T-helper 2 cell treated with Interferon-gamma antibody and Interleukin-4, amounts not matched to agents 5 μg/mL and 100 μg/mL, for 36 hours (primary cell): ENCODE results near the gene SRCAP.

Experiments
- DNase-seq: peaks from one replicate; pipeline ENCODE4 v3.0.0; 2021; ENCODE audit warnings: low spot score
- H3K27ac Mint-ChIP-seq: one replicate; pipeline ENCODE4 v1.8.0; 2021; ENCODE audit warnings: mild to moderate bottlenecking, mixed read lengths
- H3K27me3 Mint-ChIP-seq: one replicate; pipeline ENCODE4 v1.8.0; 2021; ENCODE audit warnings: low read depth, mixed read lengths
- H3K36me3 Mint-ChIP-seq: one replicate; pipeline ENCODE4 v1.8.0; 2021; ENCODE audit warnings: low read depth, mixed read lengths
- H3K4me1 Mint-ChIP-seq: one replicate; pipeline ENCODE4 v1.8.0; 2021; ENCODE audit warnings: low read depth, mixed read lengths
- H3K4me3 Mint-ChIP-seq: one replicate; pipeline ENCODE4 v1.8.0; 2022; ENCODE audit warnings: mild to moderate bottlenecking, moderate library complexity, mixed read lengths
- H3K9me3 Mint-ChIP-seq: one replicate; pipeline ENCODE4 v1.8.0; 2021; ENCODE audit warnings: mixed read lengths

SRCAP gene

GRCh38 chr16:30740364-30741251 lies 41.6 kb downstream of the SRCAP start:
- no peak for DNase-seq
- Mint-ChIP-seq H3K36me3 (peaks cover 67% of the 10 kb centered on the region), H3K9me3 (no peaks in the 10 kb centered on the region), H3K27ac (peak overlapping the region; percentile 4), H3K4me1 (no peaks in the 10 kb centered on the region), H3K27me3 (no peaks in the 10 kb centered on the region), H3K4me3 (no peak overlapping the region)

- H3K9me3 Mint-ChIP-seq, result no peaks in the 10 kb centered on the region
- H3K36me3 Mint-ChIP-seq, result peaks cover 59% of the 10 kb centered on the region
- no peak overlapping the region for H3K4me3 Mint-ChIP-seq
- no peak for DNase-seq
- H3K4me1 Mint-ChIP-seq, result no peaks in the 10 kb centered on the region
- no peaks in the 10 kb centered on the region for H3K27me3 Mint-ChIP-seq
- H3K27ac Mint-ChIP-seq, result no peak overlapping the region
Observed at GRCh38 chr16:30741461-30741914, 42.5 kb downstream of the SRCAP start.

GRCh38 chr16:30743716-30744115 lies 44.7 kb downstream of the SRCAP start:
- DNase-seq, result no peak
- Mint-ChIP-seq H3K27me3 (no peaks in the 10 kb centered on the region), H3K9me3 (no peaks in the 10 kb centered on the region), H3K4me1 (peaks cover 5% of the 10 kb centered on the region), H3K27ac (no peak overlapping the region), H3K4me3 (no peak overlapping the region), H3K36me3 (peaks cover 45% of the 10 kb centered on the region)

GRCh38 chr16:30744183-30744582 lies 45.2 kb downstream of the SRCAP start:
- DNase-seq, result no peak
- Mint-ChIP-seq H3K9me3 (no peaks in the 10 kb centered on the region), H3K4me1 (peaks cover 6% of the 10 kb centered on the region), H3K27ac (no peak overlapping the region), H3K27me3 (no peaks in the 10 kb centered on the region), H3K36me3 (peaks cover 44% of the 10 kb centered on the region), H3K4me3 (no peak overlapping the region)

- H3K27ac Mint-ChIP-seq, result peak overlapping the region; percentile 1
- H3K9me3 Mint-ChIP-seq, result no peaks in the 10 kb centered on the region
- no peak overlapping the region for H3K4me3 Mint-ChIP-seq
- no peaks in the 10 kb centered on the region for H3K27me3 Mint-ChIP-seq
- peaks cover 13% of the 10 kb centered on the region for H3K4me1 Mint-ChIP-seq
- H3K36me3 Mint-ChIP-seq, result peaks cover 49% of the 10 kb centered on the region
- DNase-seq, result no peak
Observed at GRCh38 chr16:30745082-30745481, 46.1 kb downstream of the SRCAP start.

GRCh38 chr16:30746638-30747175 lies 47.7 kb downstream of the SRCAP start:
- Mint-ChIP-seq H3K36me3 (peaks cover 49% of the 10 kb centered on the region), H3K4me1 (peaks cover 14% of the 10 kb centered on the region), H3K4me3 (no peak overlapping the region), H3K9me3 (no peaks in the 10 kb centered on the region), H3K27ac (peak overlapping the region; percentile 70), H3K27me3 (no peaks in the 10 kb centered on the region)
- DNase-seq, result no peak

GRCh38 chr16:30747331-30747730 lies 48.4 kb downstream of the SRCAP start:
- Mint-ChIP-seq H3K27ac (peak overlapping the region; percentile 70), H3K4me3 (peak overlapping the region; percentile 92), H3K4me1 (peaks cover 14% of the 10 kb centered on the region), H3K27me3 (no peaks in the 10 kb centered on the region), H3K36me3 (peaks cover 43% of the 10 kb centered on the region), H3K9me3 (no peaks in the 10 kb centered on the region)
- DNase-seq, result no peak

- H3K9me3 Mint-ChIP-seq, result no peaks in the 10 kb centered on the region
- peaks cover 14% of the 10 kb centered on the region for H3K4me1 Mint-ChIP-seq
- peak; percentile 99 for DNase-seq
- H3K36me3 Mint-ChIP-seq, result peaks cover 43% of the 10 kb centered on the region
- peak within 1 kb of the TSS; percentile 91 for H3K27ac Mint-ChIP-seq
- peak within 1 kb of the TSS; percentile 92 for H3K4me3 Mint-ChIP-seq
- H3K27me3 Mint-ChIP-seq, result no peaks in the 10 kb centered on the region
Observed at GRCh38 chr16:30747799-30748633, 49.0 kb downstream of the SRCAP start, which contains the start of gene PHKG2. TSS of gene PHKG2 (plus strand) at chr16:30748425. CDS start at chr16:30748821, 396 bp downstream.

GRCh38 chr16:30748634-30749445 lies 49.9 kb downstream of the SRCAP start:
- H3K27ac Mint-ChIP-seq, result peak overlapping the region; percentile 91
- no peaks in the 10 kb centered on the region for H3K27me3 Mint-ChIP-seq
- H3K4me1 Mint-ChIP-seq, result peaks cover 14% of the 10 kb centered on the region
- peak overlapping the region; percentile 92 for H3K4me3 Mint-ChIP-seq
- DNase-seq, result peak; percentile 27
- H3K9me3 Mint-ChIP-seq, result no peaks in the 10 kb centered on the region
- H3K36me3 Mint-ChIP-seq, result peaks cover 40% of the 10 kb centered on the region

GRCh38 chr16:30750201-30750600 lies 51.2 kb downstream of the SRCAP start:
- Mint-ChIP-seq H3K27me3 (no peaks in the 10 kb centered on the region), H3K36me3 (peaks cover 31% of the 10 kb centered on the region), H3K4me3 (peak overlapping the region; percentile 89), H3K9me3 (no peaks in the 10 kb centered on the region), H3K27ac (no peak overlapping the region), H3K4me1 (peaks cover 14% of the 10 kb centered on the region)
- no peak for DNase-seq

GRCh38 chr16:30750876-30751465 lies 52.0 kb downstream of the SRCAP start:
- H3K9me3 Mint-ChIP-seq, result no peaks in the 10 kb centered on the region
- H3K27me3 Mint-ChIP-seq, result no peaks in the 10 kb centered on the region
- H3K27ac Mint-ChIP-seq, result peak overlapping the region; percentile 34
- H3K4me1 Mint-ChIP-seq, result peaks cover 14% of the 10 kb centered on the region
- peaks cover 30% of the 10 kb centered on the region for H3K36me3 Mint-ChIP-seq
- DNase-seq, result no peak
- H3K4me3 Mint-ChIP-seq, result peak overlapping the region; percentile 46

- H3K27me3 Mint-ChIP-seq, result no peaks in the 10 kb centered on the region
- peaks cover 27% of the 10 kb centered on the region for H3K36me3 Mint-ChIP-seq
- H3K9me3 Mint-ChIP-seq, result no peaks in the 10 kb centered on the region
- H3K4me3 Mint-ChIP-seq, result no peak overlapping the region
- peaks cover 10% of the 10 kb centered on the region for H3K4me1 Mint-ChIP-seq
- no peak for DNase-seq
- H3K27ac Mint-ChIP-seq, result no peak overlapping the region
Observed at GRCh38 chr16:30753596-30753995, 54.6 kb downstream of the SRCAP start.
